ACHN (cell line): ENCODE data around the gene PPP2R3B.
A peak's percentile ranks its signal among the peaks of the same experiment; 100 is the strongest.
"Not testable (repeated sequence)": the region's sequence is repeated elsewhere in the genome, so short reads cannot be mapped to it uniquely, and the experiment has no call there.

Experiments
- DNase-seq: peaks from one replicate; pipeline ENCODE4 v3.0.0-alpha.2; 2015
- in situ Hi-C: cut with HindIII; loops from 2 replicates; pipeline ENCODE4 v1.10.0; 2017; ENCODE audit warnings: low sequenced_read_pairs, low pct_ligation_motif_present, low pct_unique_long_range_greater_than_20kb

PPP2R3B gene

DNA sequence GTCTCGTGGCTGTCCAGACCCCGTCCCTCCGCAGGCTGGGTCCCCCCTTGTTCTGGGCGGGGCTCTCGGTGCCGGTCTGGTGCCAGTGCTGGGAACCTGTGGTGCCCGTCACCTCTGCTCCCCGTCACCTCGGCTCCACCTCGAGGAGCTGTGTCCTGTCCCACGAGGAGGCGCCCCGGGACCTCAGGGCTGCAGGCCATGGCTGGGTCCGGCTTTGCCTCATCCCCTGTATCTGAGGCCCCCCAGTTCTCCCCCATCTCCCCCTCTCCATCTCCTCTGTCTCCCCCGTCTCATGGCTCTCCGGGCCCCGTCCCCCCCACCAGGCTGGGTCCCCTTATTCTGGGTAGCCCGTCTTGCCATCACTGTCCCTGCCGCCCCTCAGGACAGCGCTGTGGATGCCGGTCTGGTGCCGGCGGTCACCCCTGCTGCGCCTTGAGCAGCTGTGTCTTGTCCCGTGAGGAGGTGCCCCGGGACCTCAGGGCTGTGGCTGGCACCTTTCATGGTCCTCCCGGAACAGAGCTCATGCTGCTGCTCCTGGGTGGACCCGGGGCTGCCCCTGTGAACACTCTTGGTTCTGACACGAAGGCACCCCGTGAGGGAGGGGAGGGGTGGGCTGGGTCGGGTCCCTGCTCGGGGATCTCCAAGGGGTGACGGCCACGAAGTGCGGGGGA is 54.7 kb downstream of the PPP2R3B start:
- in situ Hi-C loops = no loop called here
- DNase-seq = no peak

DNA sequence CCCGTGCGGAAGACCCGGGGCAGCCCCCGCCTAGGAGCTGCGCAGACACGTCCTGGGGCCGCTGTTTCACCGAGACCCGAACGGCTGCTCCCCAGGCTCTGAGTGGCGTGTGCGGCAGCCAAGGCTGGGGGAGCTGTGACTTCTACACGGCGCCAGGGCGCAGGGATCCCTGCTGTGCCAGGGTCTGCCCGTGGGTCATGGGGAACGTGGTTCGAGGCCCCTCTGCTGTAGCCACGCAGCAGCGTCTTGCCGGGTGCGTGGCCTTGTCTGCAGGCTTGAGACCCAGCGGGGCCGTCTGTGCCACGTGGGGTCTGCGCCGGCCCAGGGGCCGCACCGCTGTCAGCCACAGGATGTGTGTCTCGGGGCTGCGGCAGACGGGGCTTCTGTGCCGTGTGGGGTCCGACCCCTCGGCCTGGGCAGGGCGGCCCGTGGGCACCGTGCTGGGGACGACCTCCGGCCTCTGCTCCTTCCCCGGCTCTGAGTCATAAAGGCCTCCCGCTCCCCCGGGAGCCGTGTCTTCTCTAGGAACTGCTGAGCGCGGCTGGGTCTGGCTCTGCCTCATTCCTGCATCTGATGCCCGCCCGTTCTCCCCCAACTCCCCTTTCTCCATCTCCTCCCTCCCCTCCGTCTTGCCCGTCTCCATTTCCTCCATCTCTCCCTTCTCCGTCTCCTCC is 55.4 kb downstream of the PPP2R3B start:
- in situ Hi-C loops = no loop called here
- DNase-seq = no peak

DNA sequence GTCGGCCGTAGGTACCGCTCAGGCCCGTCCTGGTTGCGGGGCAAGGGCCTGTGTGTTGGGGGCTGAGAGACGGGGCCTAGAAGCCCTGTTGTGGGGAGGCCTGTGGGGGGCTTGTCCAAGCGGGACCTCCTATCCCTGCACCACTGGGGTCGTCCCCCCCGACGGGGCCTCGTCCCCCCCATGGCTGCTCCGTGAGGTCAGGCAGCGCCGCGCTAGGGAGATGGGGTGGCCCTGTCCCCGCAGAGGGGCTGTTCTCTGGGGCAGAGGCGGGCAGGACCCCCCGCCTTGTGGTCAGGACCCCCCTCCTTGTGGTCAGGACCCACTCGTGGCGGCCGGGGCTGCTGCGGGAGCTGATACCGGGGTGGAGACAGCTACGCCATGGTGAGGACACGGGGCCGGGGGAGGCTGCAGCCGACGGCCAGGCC is 56.0 kb downstream of the PPP2R3B start:
- in situ Hi-C loops = no loop called here

DNA sequence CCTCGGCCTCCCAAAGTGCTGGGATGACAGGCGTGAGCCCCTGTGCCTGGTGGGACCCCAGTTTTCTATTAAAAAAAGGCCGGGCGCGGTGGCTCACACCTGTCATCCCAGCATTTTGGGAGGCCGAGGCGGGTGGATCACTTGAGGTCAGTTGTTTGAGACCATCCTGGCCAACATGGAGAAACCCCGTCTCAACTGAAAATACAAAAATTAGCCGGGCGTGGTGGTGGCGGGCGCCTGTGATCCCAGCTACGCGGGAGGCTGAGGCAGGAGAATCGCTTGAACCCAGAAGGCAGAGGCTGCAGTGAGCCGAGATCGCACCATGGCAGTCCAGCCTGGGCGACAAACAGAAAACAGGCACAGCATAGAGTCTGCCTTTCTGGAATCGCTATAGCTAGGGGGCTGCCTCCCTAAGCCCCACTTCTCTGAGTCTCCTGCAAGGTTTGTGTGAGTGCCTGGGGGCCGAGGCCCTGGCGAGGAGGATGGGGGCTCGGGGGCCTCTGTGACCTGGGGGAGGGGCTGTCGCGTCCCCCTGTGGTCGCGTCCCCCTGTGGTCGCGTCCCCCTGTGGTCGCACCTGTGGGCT is 56.5 kb downstream of the PPP2R3B start:
- in situ Hi-C loops, DNase-seq: not testable (repeated sequence)

More for the DNA sequence above, 56.0 kb downstream of the PPP2R3B start:
- DNase-seq = no peak

DNA sequence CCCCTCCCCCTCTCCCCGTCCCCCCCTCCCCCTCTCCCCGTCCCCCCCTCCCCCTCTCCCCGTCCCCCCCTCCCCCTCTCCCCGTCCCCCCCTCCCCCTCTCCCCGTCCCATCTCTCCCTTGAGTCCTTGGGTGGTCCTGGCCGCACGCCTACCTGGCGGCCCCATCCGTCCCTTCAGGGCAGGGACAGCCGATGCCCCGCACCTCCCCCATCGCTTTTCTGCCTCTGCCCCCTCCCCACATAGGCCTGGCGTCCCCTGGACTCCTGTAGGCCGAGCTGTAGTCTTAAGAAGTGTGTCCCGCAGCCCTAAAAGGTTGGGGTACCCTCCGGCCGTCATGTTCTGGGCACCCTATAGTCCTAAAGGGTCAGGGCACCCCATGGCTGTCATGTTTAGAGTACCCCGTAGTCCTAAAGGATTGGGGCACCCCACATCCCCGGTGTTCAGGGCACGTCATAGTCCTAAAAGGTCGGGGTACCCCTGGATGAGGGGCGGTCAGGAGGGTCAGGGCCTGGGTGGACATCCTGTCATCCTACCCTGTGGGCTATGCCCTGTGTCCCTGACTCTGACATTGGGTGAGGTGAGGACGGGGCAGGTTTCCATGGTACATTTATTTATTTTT is 57.3 kb downstream of the PPP2R3B start:
- in situ Hi-C loops = no loop called here
- no peak for DNase-seq

DNA sequence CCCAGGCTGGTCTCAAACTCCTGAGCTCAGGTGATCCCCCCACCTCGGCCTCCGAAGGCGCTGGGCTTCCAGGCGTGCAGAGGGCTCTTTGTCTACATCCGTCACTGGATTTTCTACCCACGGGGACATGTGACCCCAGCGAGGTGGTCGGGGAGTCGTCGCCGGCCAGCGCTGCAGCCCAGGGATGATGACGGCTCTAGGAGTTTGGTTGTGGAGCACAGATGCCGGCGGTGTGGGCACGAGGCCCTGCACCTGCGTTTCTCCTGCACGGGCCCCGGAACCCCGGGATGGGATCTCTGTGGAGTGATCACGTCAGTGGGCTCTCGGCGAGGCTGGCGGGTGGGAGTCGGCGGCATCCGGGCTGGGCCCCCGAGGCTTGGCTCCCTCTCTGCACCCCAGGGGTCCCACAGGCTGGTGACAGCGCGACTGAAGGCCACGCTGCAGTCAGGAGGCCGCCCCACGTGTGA is 59.0 kb downstream of the PPP2R3B start:
- DNase-seq = no peak
- in situ Hi-C loops = no loop called here

DNA sequence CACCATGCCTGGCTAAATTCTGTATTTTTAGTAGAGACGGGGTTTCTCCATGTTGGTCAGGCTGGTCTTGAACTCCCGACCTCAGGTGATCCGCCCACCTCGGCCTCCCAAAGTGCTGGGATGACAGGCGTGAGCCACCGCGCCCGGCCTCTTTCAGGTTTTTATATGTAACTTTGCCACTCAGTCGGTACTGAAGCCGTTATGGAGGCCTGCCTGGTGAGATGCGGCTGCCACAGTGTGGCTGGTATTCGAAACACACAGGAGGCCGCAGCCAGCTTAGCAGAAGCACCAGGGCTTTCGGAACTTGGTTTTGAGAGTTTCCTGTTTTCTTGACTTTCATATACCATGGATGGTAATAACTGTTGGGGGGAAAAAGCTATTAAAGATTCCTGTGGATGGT is 62.0 kb downstream of the PPP2R3B start:
- in situ Hi-C loops, DNase-seq: not testable (repeated sequence)

DNA sequence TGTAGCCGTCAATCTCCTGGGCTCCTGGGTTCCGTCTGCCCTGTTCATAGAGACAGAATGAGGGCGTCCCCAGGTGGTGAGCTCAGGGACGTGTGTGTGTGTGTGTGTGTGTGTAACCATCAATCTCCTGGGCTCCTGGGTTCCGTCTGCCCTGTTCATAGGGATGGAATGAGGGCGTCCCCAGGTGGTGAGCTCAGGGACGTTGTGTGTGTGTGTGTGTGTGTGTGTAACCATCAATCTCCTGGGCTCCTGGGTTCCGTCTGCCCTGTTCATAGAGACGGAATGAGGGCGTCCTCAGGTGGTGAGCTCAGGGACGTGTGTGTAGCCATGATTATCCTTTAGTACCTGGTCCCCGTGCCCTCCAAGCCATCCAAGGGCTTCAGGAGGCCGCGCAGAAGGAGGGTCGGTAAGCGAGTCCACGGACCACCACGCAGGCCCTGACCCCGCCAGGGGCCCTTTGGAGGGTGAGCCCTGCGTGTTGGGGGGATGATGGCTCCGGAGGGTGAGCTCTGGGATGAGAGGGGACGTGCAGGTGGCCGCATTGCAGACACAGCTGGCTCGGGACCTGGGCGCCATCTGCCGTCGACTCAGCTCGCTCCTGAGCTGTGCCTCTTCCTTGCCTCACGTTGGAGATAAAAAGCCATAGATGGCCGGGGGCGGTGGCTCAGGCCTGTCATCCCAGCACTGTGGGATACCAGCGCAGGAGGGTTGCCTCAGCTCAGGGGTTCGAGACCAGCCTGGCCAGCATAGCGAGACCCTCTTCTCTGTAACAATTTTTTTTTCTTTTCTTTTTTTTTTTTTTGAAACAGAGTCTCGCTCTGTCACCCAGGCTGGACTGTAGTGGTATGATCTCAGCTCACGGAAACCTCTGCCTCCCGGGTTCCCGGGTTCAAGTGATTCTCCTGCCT is 62.7 kb downstream of the PPP2R3B start:
- in situ Hi-C loops = no loop called here
- DNase-seq = peak; percentile 33

DNA sequence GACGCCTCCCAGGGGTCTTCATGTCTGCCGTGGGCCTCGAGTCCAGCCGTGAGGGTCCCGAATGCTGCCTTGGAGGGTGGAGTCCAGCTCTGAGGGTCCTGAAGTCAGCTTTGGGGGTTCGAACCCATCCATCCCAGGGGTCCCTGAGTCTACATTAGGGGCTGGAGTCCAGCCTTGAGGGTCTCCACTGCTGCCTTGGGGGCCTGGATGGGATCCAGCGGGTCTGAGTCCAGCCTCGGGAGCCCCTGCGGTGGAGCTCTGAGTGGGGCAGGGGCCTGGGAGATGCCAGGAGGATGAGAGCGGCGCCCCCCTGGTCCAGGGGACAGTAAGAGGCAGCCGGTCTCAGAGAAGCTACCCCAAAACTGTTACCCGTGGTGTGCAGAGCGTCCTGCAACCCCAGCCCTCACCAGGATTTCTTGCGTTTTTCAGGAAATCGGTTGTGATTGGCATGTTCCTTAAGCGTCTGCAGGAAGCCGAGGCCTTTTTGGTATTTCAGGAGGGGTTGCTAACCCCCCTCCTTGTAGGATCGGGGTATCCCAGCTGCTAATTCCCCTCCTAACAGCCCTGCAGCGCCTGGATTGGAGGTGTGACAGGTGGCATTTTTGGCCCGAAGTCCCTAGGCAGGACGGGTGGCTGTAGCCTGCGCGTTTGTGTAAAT is 66.5 kb downstream of the PPP2R3B start:
- DNase-seq = no peak
- in situ Hi-C loops = no loop called here

DNA sequence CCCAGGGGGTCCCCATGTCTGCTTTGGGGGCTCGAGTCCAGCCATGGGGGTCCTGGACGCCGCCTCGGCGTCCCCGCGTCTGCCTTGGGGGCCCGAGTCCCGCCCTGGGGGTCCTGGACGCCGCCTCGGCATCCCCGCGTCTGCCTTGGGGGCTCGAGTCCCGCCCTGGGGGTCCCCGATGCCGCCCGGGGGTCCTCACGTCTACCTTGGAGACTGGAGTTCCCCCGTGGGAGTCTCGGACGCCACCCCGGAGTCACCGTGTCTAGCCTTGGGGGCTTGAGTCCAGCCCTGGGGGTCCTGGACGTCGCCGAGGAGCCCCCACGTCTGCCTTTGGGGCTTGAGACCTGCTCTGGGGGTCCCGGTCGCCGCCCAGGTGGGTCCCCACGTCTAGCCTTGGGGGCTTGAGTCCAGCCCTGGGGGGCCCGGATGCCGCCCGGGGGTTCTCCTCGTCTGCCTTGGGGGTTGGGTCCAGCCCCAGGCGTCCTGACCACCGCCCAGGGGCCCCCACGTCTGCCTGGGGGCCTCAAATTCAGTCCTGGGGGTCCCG is 67.1 kb downstream of the PPP2R3B start:
- DNase-seq = no peak
- in situ Hi-C loops = no loop called here

DNA sequence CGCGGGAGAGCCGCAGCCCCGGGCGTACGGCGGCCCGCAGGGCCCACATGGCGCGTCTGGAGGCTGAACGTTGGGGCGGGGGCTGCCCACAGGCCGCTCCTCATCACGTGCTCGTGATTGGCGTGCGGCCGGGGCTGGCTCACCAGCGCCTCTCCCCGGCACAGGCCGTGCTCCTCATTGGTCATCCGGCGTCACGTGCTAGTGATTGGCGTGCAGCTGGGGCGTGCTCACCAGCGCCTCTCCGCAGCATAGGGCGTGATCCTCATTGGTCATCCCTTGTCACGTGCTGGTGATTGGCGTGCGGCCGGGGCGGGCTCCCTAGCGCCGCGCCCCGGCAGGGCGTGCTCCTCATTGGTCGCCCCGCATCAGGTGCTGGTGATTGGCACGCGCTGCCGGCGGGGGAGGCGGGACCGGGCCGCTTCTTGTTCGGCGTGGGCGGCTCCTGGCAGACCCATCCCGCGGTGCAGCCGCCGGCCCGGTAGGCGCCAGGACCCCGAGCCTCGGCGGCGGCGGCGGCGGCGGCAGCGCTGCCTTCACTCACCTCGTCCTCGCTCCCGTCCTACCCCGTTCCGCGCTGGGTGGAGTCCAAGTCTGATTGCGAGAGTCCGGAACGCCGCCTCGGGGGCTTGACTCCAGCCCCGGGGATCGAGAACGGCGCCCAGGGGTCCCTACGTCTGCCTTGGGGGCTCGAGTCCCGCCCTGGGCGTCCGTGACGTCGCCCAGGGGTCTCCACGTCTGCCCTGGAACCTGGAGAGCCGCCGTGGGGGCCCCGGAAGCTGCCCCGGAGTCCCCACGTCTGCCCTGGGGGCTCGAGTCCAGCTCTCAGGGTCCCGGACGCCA is 67.7 kb downstream of the PPP2R3B start, which contains the start of gene GTPBP6:
Gene GTPBP6, minus strand, starts transcription at position 58 of the 840 bp plus-strand sequence. Its CDS starts 9 bp downstream, at position 49.
- DNase-seq = peak; percentile 89
- in situ Hi-C loops = no loop called here

DNA sequence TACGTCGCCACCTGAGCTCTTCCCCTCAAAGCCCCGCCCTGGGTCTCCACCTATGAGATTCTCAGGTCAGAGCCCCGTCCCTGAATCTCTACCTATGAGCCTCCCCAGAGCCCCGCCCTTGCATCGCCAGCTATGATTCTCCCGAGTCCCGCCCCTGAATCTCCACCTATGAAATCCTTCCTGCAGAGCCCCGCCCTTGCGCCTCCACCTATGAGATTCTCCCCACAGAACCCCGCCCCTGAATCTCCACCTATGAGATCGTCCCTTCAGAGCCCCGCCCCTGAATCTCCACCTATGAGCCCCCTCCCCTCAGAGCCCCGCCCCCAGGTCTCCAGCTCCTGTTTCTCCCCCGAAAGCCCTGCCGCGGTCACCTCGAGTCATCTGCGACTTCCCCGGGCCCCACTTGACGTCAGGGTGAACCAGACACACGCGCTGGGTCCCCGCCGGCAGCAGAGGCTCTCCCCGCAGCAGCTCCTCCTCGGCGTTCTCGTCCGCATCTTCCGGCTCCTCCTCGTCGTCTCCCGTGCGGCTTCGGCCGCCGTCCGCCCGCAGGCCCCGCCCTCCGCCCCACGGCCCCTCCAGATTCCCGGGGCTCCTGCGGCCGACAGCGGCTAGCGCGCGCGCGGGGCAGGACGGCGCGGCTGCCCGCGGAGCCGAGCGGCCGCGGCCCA is 68.5 kb downstream of the PPP2R3B start:
- DNase-seq = peak; percentile 90
- in situ Hi-C loops = no loop called here

DNA sequence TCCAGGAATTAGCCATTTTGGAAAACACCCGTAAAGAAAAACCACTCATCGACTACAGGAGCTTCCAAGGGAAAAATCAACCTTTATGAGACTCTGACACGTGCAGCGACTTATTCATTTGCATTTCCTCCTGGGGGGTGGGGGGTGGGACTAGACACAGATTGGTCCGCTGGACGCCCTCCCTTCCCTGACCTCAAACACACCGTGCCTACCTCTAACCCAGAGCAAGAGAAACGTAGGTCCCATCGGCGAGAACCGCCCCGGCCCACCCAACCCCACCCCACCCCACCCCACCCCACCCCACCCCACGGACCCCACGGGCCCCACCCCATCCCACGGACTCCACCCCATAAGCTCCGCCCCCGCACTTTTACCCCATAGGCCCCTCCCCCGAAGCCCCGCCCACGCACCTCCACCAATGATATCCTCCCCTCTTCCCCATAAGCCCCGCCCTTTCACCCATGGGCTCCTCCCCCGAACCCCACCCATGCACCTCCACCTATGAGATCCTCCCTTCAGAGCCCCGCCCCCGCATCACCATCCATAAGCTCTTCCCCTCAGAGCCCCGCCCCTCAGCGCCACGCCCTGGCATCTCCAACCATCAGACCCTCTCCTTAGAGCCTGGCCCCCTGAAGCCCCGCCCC is 69.2 kb downstream of the PPP2R3B start:
- in situ Hi-C loops = no loop called here
- DNase-seq = no peak

DNA sequence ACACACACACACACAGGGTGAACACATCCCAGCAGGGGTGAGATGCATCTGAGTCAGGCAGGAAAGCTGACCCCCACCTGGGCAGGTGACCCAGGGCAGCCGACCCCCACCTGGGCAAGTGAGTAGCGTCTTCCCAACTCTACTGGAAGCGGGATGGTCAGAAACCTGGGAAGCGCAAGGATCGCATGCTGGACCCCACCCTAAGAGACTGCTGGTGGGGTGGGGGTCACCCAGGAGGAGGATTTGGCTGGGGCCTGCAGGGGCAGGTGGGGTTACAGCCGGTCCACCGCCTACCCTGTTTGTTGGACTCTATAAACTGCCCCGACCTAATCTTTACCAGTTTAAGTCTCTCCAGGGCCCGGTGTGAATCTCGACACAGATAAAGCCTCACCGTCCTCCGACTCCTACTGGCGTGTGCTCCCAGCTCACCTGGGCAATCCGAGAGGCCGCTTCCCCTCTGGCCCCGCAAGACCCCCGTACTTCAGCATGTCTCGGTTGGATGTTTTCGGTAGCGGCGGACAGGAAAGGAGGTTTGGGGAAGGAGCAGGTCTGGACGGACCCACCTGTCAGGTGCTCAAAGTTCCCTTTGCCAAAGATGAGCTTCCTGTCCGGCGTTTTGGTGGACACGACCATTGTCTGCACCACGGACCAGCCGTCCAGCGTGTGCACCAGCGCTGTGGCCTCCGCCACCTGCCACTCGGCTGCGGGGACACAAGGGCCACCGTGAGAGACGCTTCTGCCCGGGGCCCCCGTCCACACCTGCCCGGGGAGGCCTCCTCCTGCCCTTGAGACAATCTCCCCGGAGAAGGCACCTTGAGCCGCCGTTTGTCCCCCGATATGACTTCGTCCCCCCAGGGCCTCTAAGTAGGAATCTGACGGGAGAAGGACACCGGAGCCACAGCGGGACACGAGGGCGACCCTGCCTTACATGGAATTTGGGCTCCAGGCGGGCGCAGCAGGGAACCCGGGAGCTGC is 70.1 kb downstream of the PPP2R3B start:
- DNase-seq = no peak
- in situ Hi-C loops = no loop called here
